ENCODE results near the gene WDR31.
"Not testable (repeated sequence)": the region's sequence is repeated elsewhere in the genome, so short reads cannot be mapped to it uniquely, and the experiment has no call there.

The WDR31 gene
- long read RNA-seq, donor 1 = 0 reads
- long read RNA-seq, donor 2 = 0 reads
- long read RNA-seq, donor 3, partial matches to known transcripts = 0 of 1 reads
- long read RNA-seq, donor 3, other reads (novel, unspliced or antisense) = 0 of 1 reads
- long read RNA-seq, donor 4, partial matches to known transcripts = 0 of 1 reads
- long read RNA-seq, donor 4, other reads (novel, unspliced or antisense) = 0 of 1 reads
- long read RNA-seq, donor 5, full-length matches to known transcripts = 2 of 2 reads
- long read RNA-seq, donor 5, partial matches to known transcripts = 0 of 2 reads
- long read RNA-seq, donor 5, other reads (novel, unspliced or antisense) = 0 of 2 reads
- long read RNA-seq, donor 6 = 0 reads
- long read RNA-seq, donor 7, partial matches to known transcripts = 0 of 2 reads
- long read RNA-seq, donor 7, other reads (novel, unspliced or antisense) = 0 of 2 reads
- long read RNA-seq, donor 8, partial matches to known transcripts = 0 of 2 reads
- long read RNA-seq, donor 8, other reads (novel, unspliced or antisense) = 0 of 2 reads

DNA sequence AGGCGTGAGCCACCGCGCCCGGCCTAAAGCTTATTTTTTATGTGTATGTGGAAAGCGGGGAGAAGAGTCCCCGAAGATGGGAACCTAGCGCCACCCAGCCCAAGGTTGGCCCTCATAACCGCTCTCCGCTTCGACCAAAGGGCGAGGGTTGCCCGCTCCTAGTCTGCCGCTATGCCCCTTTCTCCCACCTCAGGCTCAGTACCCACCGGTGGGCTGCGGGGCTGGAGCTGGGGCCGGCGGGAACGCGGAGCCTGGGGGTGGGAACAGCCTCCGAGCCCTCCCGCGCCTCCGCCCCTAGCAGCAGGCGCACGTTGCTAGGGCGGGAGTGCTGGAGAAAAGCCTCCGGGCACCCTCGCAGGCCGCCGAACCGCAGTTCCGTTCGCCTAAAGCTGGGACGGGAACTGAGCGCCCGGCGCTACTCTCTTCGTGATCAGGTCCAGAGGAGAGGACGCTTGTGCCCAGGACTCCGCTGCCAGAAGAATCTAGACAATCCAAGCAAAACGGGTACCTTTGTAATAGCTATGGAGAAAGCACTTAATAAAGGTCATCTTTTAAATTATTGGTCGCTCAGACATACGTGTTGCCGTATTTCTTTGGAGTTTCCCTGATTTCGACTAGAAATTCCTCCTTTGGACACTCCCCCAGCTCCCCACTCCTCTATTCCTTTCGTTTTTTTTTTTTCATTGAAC, at the start of gene WDR31:
Gene WDR31, minus strand, starts transcription at position 265 of the 689 bp plus-strand sequence. CDS start 8,253 bp downstream, outside the sequence.
- DNase-seq = peak; percentile 91

- DNase-seq = no peak
These were observed 49.4 kb upstream of the WDR31 start for GRCh38 chr9:113389451-113389850.

DNA sequence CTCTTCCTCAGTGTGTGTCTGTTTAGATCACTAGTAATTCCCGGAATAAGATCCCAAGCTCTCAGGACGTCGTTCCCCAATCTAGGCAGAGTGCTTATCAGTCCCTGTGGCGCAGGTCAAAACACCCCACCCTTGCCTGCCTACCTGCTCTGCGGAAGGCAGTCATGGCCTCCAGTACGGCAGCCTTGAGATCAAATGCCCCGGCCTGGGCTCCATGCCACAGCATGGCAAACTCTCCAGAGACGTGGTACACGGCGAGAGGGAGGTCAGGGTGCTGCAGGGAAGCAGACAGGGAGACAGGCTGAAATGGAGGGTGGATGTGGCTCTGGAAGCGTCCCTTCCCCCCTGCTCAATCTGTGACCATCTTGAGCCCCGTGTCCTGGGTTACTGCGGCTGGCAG, 48.8 kb upstream of the WDR31 start:
- no peak for DNase-seq

GRCh38 chr9:113387560-113388230, 47.6 kb upstream of the WDR31 start:
- DNase-seq = no peak

GRCh38 chr9:113386571-113387393, 46.7 kb upstream of the WDR31 start:
- DNase-seq = no peak

GRCh38 chr9:113381909-113382411, 41.9 kb upstream of the WDR31 start:
- no peak for DNase-seq

- not testable (repeated sequence) for DNase-seq
These were observed 41.4 kb upstream of the WDR31 start for GRCh38 chr9:113381441-113381840.

GRCh38 chr9:113380869-113381378, 40.8 kb upstream of the WDR31 start:
- no peak for DNase-seq

- not testable (repeated sequence) for DNase-seq
These were observed 39.7 kb upstream of the WDR31 start for GRCh38 chr9:113379829-113380210.

DNA sequence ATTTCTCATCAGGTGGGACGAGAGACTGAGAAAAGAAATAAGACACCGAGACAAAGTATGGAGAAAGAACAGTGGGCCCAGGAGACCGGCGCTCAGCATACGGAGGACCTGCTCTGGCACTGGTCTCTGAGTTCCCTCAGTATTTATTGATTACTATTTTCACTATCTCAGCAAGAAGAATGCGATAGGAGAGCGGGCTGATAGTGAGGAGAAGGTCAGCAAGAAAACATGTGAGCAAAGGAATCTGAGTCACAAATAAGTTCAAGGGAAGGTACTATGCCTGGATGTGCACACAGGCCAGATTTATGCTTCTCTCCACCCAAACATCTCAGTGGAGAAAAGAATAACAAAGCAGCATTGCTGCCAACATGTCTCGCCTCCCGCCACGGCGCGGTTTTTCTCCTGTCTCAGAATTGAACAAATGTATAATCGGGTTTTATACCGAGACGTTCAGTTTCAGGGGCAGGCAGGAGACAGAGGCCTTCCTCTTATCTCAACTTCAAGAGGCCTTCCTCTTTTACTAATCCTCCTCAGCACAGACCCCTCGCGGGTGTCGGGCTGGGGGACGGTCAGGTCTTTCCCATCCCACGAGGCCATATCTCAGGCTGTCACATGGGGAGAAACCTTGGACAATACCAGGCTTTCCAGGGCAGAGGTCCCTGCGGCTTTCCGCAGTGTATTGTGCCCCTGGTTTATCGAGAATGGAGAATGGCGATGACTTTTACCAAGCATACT, 39.2 kb upstream of the WDR31 start:
- not testable (repeated sequence) for DNase-seq

DNA sequence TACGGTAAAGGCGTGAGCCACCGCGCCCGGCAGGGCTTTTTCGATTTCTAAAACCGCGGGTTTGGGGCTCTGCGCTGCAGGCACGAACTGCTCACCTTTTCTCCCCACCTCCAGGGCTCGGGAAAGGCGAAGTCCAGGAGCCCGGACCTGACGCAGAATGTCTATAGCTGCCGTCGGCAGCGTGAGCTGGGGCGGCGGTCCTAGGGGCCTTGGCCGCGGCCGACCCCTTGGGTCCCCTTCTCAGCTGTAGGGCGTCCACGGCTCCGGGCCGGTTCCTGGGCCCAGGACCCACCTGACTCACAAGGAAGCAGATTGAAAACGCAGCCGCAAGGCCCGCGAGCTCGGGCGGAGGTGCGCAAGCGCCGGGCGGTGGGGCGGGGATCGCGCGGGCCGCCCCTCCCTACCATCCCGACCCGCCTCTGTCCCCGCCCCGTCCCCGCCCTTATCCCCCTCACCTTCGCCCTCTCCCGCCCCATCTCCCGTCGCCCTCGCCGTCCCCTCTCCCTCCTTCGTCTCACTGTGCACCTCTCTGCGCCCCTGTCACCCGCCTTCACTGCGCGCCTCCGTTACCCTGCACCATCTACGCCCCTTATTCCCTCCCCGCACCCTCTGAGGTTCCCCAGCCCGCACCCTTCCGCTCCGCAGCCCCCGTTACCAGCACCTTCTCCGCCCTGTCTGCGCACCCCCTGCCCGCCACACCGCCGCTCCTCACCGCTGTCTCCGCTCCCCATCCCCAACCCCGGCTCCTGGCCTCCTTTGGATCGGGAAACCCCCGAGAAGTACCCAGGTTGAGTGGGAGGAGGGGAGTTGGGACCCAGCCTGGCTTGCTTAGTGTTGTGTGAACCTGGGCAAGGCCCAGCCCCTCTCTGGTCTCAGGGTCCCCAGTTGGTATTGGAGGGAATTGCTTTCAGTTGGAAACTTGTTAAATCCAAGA, 36.8 kb upstream of the WDR31 start, which contains the start of gene HDHD3:
Gene HDHD3, minus strand, starts transcription at position 353 of the 934 bp plus-strand sequence. CDS start 2,632 bp downstream, outside the sequence.
- DNase-seq = peak; percentile 87

DNA sequence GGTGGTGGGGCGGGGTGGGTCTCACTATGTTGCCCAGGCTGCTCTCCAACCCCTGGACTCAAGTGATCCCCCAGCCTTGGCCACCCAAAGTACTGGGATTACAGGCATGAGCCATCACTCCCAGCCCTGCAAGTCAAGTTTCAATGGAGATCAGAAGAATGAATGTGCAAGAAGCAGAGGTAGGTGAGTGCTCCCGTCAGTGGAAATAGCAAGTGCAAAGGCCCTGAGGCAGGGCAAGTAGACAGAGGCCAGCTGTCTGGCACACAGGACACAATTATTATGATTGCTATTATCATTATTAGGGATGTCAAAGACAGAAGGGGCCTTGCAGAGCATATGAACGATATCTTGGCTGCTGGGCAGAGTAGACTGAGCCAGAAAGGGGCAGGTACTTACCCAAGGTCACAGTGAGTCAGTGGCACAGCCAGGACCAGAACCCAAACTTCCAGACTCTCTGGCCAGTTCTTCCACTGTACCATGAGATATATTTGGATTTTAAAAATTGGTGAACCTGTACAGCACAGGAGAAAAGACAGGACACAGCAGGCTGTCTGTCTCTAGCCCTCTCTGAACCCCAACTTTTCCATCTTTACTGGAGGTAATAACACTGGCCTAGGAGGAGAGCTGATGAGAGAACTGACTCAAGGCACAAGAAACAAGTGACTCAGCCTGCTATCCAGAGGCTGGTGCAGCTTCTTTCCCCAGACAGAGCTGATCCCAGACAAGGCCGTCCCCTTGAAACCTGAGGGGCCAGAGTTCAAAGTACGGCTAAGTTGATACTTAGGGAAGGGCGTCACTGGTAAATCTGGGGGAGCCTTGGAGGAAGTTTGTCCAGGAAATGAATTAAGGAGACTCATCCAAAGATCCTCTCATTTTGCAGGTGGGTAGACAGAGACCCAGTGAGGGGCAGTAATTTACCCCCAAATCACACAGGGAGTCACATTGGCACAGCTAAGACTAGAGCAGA, 35.3 kb upstream of the WDR31 start:
- DNase-seq = no peak

GRCh38 chr9:113373676-113374392, 33.8 kb upstream of the WDR31 start:
- no peak for DNase-seq

DNA sequence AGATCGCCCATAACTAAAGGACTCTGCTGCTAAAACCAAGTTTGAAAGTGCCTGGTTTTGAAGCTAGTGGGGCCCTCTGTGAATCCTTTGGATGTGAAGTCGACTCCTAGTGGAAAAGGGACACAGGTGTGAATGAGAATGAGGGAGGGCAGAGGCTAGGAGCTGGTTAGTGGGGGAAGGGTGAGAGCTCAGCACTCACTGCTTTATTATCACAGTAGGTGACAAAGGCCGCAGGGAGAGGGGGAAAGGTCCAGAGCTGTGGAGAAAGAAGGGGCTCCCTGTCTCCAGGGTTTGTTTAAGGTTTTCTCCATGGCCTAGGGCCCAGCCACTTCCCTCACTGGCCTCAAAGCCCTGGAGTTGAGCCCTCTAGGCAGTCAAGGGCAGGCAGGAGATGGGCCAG, 33.2 kb upstream of the WDR31 start:
- DNase-seq = no peak

- DNase-seq = no peak
These were observed 32.0 kb upstream of the WDR31 start for GRCh38 chr9:113372059-113372458.

DNA sequence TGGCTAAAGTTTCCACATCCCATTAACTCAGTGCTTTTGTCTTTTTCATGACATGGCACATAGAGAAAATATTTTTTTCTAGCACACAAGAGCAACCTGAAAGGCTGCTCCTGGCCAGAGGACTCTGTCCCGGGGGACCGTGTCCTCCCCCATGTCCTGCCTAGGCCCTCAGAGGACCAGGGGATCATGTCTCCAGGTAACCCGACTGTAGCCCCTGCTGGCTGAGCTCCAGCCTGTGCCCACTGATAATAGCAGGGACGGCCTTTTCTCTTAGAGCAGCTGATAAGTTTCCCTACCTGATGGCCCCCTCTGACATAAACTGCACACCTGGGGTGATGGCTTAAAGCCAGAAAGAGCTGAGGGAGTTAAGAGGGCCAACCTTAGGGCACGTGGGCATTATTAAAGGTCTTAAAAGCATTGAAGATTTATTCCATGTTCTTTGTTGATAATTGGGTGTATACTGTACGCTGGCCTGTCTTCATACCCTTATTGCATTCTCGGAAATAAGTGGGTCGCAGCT, 30.8 kb upstream of the WDR31 start:
- no peak for DNase-seq

DNA sequence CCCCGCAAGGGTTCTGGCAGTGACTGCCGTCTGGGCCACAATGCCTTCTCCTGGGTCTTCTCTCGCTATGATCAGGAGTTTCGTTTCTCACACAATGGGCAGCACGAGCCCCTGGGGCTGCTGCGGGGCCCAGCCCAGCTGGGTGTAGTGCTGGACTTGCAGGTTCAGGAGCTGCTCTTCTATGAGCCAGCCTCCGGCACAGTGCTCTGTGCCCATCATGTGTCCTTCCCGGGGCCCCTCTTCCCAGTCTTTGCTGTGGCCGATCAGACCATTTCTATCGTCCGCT, 29.7 kb upstream of the WDR31 start:
- DNase-seq = no peak
